Neuron (in vitro differentiated cells): ENCODE measurements around the gene HS3ST5.

Source experiments
- H2AFZ ChIP-seq: one replicate; pipeline ENCODE4 v1.6.1; 2013; ENCODE audit warnings: low read depth, mild to moderate bottlenecking, inconsistent platforms, low read length, moderate library complexity
- H3K27me3 ChIP-seq: one replicate; pipeline ENCODE4 v1.6.1; 2013; ENCODE audit warnings: low read length; ENCODE audit not compliant: insufficient read depth
- H3K36me3 ChIP-seq: one replicate; pipeline ENCODE4 v1.6.1; 2013; ENCODE audit warnings: low read length; ENCODE audit not compliant: insufficient read depth
- H3K4me1 ChIP-seq: one replicate; pipeline ENCODE4 v1.6.1; 2013; ENCODE audit warnings: low read length; ENCODE audit not compliant: insufficient read depth
- H3K4me3 ChIP-seq: 2 replicates; pipeline ENCODE4 v1.5.1; 2013; ENCODE audit warnings: mild to moderate bottlenecking, low read length, moderate library complexity
- H3K9me3 ChIP-seq: one replicate; pipeline ENCODE4 v1.6.1; 2013; ENCODE audit warnings: low read length

Gene HS3ST5, protein sequence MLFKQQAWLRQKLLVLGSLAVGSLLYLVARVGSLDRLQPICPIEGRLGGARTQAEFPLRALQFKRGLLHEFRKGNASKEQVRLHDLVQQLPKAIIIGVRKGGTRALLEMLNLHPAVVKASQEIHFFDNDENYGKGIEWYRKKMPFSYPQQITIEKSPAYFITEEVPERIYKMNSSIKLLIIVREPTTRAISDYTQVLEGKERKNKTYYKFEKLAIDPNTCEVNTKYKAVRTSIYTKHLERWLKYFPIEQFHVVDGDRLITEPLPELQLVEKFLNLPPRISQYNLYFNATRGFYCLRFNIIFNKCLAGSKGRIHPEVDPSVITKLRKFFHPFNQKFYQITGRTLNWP

DNA sequence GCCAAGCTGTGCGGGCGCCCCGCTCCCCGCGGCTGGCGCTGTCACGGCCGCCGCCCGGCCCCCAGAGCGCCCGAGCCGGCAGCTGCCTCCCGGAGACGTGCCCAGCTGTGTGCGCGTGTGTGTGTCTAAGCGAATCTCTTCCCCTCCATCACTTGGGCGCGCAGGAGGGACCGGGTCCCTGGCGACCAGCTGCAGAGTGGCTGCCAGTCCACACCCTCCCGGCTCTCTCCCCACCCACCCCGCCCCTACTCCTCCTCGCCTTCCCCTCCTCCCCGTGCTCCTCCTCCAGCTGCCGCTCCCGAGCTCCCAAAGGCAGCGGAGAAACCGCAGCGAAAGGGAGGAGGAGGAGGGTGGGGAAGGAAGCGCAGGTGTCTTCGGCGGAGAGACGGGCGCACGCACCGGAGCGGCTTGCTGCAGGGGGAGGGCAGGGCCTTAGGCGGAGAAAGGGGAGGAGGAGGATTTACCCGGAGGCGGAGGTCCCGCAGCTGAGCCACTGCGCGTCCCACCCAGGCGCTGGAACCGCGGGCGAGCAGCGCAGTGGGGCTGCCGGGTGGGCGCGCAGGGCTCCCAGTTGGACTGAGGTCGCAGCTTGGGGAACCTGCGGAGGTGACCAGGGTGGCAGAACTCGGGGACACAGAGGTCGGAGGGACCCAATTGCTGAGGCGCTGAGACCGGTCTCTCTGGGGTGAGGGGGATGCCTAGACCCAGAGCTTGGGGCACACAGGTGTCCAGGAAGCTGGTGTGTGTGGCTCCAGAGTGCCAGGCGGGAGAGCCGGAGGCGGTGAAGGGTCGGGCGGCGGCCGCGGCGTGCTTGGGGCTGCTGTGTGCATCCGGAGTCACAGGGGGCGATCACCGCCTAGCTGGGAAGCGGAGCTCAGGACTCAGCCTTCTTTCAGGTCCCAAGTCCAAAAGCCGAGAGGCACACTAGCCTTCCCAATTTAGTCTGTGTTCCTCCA, at the start of gene HS3ST5:
TSS of gene HS3ST5 (minus strand) at position 198 of the 956 bp plus-strand sequence. CDS start 280,178 bp downstream, outside the sequence.
- Histone ChIP-seq H3K27me3 (peaks cover 13% of the 10 kb centered on the region), H3K4me1 (peaks cover 42% of the 10 kb centered on the region), H3K9me3 (no peaks in the 10 kb centered on the region), H3K36me3 (no peaks in the 10 kb centered on the region), H2AFZ (peak within 1 kb of the TSS; percentile 88), H3K4me3 (peak within 1 kb of the TSS; percentile 49)

DNA sequence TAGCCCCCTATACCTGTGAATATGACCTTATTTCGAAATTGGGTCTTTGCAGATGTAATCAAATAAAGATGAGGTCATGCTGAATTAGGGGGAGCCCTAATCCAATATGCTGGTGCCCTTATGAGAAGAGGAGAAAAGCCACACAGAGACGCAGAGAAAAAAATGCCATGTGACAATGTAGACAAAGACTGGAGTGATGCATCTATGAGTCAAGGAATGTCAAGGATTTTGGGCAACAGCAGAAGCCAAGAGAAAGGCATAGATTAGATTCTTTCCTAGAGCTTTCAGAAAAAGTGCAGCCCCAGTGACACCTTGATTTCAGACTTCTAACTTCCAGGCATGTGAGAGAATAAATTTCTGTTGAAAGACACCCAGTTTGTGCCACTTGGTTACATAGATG, 47.4 kb upstream of the HS3ST5 start:
- H3K9me3 ChIP-seq, result no peaks in the 10 kb centered on the region
- H3K36me3 ChIP-seq, result no peaks in the 10 kb centered on the region
- H3K4me3 ChIP-seq, result no peak overlapping the region
- peaks cover 23% of the 10 kb centered on the region for H3K4me1 ChIP-seq
- H3K27me3 ChIP-seq, result no peaks in the 10 kb centered on the region
- H2AFZ ChIP-seq, result no peak overlapping the region

DNA sequence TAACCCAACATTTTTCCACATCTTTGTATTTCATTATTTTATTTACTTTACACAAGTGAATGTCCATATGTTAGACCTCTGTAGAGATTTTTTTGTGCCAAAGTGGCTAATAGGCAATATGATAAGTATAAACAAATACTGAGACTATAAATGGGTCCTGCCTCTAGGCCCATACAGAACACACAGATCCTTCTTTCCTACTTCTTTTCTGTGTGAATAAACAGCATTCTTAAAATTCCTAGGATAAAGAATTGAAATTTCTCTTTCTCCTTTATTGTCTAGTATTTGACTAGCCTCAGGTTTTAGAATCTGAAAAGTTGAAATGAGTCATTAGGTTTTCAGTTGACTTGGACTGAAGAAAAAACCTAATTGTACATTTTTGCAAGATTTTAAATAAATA, 46.3 kb upstream of the HS3ST5 start:
- Histone ChIP-seq H3K9me3 (no peaks in the 10 kb centered on the region), H3K4me3 (no peak overlapping the region), H3K27me3 (no peaks in the 10 kb centered on the region), H3K4me1 (peaks cover 23% of the 10 kb centered on the region), H2AFZ (no peak overlapping the region), H3K36me3 (no peaks in the 10 kb centered on the region)

DNA sequence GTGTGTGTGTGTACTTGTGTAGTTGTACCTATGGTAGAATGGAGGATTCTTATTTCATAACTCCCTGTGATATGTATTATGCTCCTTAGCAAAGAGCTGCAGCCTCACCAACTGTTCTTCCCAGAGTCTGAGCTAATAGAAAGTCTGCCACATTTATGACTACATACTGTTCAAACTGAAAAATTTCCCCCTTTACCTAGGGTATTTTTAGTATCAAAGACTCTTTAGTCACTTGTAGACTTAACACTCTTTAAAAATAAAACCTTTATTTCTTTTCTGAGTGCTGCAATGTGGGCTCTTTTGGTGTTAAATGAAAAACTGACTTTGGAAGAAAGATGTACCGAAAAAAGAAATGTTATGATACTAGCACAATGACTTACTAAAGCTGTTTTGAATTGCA, 39.6 kb upstream of the HS3ST5 start:
- Histone ChIP-seq H3K9me3 (peaks cover 2% of the 10 kb centered on the region), H2AFZ (no peak overlapping the region), H3K4me1 (no peaks in the 10 kb centered on the region), H3K4me3 (no peak overlapping the region), H3K27me3 (no peaks in the 10 kb centered on the region), H3K36me3 (no peaks in the 10 kb centered on the region)

DNA sequence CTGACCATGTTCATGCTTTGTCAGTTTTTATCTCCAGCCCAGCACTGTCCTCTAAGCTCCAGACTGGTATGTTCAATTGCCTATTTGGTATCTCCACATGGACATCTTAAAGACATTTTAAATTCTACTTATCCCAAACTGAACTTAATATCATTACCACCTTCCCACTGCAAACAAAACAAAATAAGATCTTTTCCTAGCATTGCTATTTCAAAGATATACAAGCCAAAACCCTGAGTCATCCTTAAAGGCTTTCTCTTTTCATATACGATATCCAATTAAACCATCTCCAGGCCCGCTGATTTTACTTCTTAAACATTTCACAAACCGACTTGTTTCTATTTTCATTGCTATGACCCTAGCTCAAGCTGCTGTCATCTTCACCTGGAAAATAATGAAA, 35.1 kb upstream of the HS3ST5 start:
- no peak overlapping the region for H3K4me3 ChIP-seq
- H3K4me1 ChIP-seq, result no peaks in the 10 kb centered on the region
- no peaks in the 10 kb centered on the region for H3K27me3 ChIP-seq
- H3K36me3 ChIP-seq, result no peaks in the 10 kb centered on the region
- no peak overlapping the region for H2AFZ ChIP-seq
- H3K9me3 ChIP-seq, result peaks cover 2% of the 10 kb centered on the region

DNA sequence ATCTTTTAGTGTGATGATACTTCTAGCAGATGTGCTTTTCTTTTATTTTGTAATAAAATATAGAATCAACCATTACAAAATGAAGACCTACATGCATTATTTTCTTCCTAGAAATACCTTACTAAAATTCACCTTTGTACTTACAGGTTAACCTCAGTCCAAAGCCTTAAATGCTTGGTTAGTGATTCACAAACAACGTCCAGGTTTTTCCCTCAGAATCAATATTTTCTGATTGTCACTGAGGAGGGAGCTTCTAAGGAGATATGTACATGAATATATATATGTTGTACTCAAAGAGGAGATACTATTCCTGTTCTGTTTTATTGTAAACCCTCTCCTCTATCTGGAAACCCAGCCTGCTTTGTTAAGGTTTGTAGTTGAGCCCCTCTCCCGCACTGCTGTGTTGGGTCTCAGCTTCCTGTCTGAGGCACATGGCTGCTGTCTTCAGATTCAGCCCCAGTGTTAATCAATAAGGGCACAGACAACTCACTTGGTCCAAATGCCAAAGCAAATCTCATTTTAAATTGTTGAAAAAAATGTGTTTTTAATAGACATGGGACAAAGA, 33.9 kb upstream of the HS3ST5 start:
- peaks cover 2% of the 10 kb centered on the region for H3K9me3 ChIP-seq
- H3K27me3 ChIP-seq, result no peaks in the 10 kb centered on the region
- H3K36me3 ChIP-seq, result no peaks in the 10 kb centered on the region
- peak overlapping the region; percentile 40 for H2AFZ ChIP-seq
- no peak overlapping the region for H3K4me3 ChIP-seq
- H3K4me1 ChIP-seq, result no peaks in the 10 kb centered on the region

DNA sequence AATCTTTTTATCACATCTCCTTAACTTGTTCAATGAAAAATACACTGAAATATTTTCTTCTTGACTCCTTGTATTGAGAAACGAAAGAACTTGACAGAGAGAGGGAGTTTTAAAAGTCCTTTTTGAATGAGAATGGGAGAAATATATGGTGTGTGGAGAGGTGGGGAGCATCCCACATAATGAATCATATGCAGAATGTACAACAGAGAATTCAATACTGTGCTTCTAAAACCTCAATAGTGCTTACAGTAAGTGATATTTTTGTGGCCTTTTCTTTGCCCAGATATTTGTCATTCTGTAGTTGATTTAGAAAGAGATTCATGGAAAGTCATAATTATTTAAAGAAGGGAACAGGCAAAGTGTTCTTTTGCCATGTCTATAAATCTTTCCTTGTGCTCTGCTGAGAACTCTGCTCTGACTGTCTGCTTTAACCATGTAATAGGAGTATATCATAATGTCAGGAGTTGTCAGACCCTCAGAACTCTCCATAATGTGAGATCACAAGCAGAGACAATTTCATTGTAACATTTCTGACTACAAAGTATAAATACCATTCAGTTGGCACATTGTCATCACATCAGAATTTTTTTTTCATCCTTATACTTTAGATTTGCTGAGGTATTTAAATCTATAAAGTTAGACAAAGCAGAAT, 32.8 kb upstream of the HS3ST5 start:
- no peak overlapping the region for H2AFZ ChIP-seq
- H3K27me3 ChIP-seq, result no peaks in the 10 kb centered on the region

DNA sequence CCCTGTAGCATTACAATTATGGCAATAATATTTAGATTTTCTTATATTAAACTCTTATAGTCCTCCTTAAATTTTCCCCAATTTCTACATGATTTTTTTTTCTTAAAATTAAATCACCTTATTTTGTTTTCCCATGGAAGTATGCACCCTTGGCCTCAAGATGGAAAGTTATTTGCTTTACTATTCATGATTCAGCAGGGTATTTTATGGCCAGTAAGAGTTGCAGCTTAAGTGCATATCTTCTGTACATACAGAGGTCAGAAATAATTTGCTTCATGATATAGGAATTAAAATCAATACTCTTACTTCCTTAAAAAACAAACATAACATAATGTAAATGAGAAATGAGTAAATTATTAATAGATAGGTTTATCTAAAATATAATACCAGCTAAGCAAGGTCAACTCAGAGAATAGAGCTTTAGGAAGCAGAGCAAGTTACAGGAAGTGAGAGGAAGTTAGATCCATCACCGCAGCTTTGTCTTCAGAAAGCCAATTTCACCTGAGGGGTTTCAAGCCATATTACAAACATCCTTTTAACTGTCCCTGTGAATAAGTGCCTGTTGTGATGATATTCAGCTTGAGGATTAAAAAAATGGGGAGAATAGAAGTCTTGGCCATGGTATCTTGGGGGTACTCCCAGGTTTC, 24.6 kb upstream of the HS3ST5 start:
- Histone ChIP-seq H2AFZ (no peak overlapping the region), H3K9me3 (no peaks in the 10 kb centered on the region), H3K4me3 (no peak overlapping the region), H3K36me3 (no peaks in the 10 kb centered on the region), H3K27me3 (no peaks in the 10 kb centered on the region), H3K4me1 (peaks cover 27% of the 10 kb centered on the region)

More for the DNA sequence above, 32.8 kb upstream of the HS3ST5 start:
- no peaks in the 10 kb centered on the region for H3K4me1 ChIP-seq
- peaks cover 2% of the 10 kb centered on the region for H3K9me3 ChIP-seq
- H3K36me3 ChIP-seq, result no peaks in the 10 kb centered on the region
- H3K4me3 ChIP-seq, result no peak overlapping the region

DNA sequence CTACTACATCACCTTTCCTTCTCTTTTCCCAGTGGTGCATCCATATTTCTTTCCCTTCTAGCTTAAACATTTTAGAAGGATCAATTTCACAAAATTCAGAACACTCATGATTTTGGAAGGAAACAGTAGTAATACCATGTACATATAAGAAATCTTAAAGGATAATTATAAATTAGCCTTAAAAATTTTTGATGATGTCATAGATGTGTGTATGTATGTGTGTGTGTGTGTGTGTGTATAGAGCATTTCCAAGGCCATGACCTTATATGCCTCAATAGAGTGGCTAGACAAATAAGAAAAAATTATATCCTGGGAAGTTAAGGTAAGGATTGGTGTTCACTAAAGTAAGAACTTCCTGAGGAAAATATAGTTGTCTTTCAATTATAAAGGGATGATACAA, 24.1 kb upstream of the HS3ST5 start:
- Histone ChIP-seq H3K4me1 (peaks cover 28% of the 10 kb centered on the region), H2AFZ (no peak overlapping the region), H3K36me3 (no peaks in the 10 kb centered on the region), H3K27me3 (no peaks in the 10 kb centered on the region), H3K4me3 (no peak overlapping the region), H3K9me3 (no peaks in the 10 kb centered on the region)

DNA sequence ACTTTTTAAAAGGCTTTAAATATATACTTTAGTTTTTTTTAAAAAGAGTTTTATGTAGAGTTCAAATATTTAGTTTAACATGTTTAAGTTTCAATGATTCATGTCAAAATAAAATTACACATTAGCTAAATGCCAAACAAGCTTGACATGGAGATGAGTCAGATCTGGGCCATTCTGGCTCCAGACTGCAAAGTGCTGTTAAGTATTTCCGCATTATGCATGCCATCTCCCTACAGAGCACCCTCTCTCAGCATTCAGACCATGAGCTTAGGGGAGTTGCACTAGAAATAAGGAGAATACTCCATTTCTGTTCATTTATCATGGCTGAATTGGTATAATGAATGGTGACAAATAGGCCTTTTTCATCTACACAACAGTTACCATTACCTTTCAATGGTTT, 21.5 kb upstream of the HS3ST5 start:
- Histone ChIP-seq H3K9me3 (no peaks in the 10 kb centered on the region), H3K4me1 (peaks cover 35% of the 10 kb centered on the region), H3K27me3 (no peaks in the 10 kb centered on the region), H3K36me3 (no peaks in the 10 kb centered on the region), H2AFZ (no peak overlapping the region), H3K4me3 (no peak overlapping the region)

DNA sequence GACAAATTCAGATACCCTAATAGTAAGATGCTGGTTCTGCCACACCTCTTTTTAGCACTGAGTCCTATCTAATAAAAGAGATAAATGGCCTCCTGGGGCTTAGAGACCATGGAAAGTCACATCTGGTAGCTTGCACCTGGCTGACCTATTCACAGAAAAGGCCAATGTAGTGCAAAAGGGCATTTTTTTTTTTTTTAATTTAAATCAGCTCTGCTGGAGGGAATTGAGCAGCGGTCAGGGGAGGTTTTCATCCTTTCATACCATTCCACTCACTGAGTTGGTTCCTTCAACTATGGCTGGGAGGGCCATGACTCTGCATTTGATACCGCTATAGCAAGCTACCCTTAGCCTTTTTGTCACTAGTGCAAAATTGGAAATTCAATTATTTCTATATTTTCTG, 20.1 kb upstream of the HS3ST5 start:
- Histone ChIP-seq H2AFZ (no peak overlapping the region), H3K36me3 (no peaks in the 10 kb centered on the region), H3K9me3 (no peaks in the 10 kb centered on the region), H3K27me3 (no peaks in the 10 kb centered on the region), H3K4me1 (peaks cover 40% of the 10 kb centered on the region), H3K4me3 (no peak overlapping the region)

DNA sequence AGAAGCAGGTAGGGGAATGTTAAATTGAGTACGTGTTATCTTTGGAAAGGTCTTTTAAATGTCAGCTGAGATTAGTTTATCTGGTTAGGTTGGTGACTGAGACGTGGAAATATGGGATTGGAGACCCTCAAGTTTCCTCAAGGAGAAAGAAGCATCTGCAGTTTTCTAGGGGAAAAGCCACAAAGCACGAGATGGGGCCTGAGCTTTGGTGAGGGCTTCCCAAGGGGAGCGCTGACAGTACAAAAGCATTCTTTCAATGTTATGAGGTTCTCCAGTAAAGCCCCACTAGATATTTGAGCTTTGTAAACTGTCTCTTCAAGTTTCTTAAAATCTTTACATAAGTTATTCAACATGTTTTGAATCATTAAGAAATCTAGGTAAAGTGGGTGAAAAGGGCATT, 19.6 kb upstream of the HS3ST5 start:
- peaks cover 40% of the 10 kb centered on the region for H3K4me1 ChIP-seq
- H3K9me3 ChIP-seq, result no peaks in the 10 kb centered on the region
- H3K27me3 ChIP-seq, result no peaks in the 10 kb centered on the region
- no peak overlapping the region for H3K4me3 ChIP-seq
- H2AFZ ChIP-seq, result no peak overlapping the region
- H3K36me3 ChIP-seq, result no peaks in the 10 kb centered on the region
